Vagina (tissue), 2 donors: ENCODE data around the gene TIMM44. TPM values are rescaled to one million over a fixed set of nuclear protein-coding genes. Genes with fewer than 3 reads are reported as not detected.

Source experiments
- DNase-seq, 2 donors: peaks; one replicate each; pipeline ENCODE4 v3.0.0-alpha.2; 2017; ENCODE audit errors: extremely low spot score in 2 of 2
- H3K27ac ChIP-seq: fragments of 200-600 bp; sonication (generic); one replicate; pipeline ENCODE4 v1.5.1; 2019
- H3K27me3 ChIP-seq: fragments of 200-600 bp; sonication (generic); one replicate; pipeline ENCODE4 v1.5.1; 2019
- H3K36me3 ChIP-seq, 2 donors: fragments of 200-600 bp; sonication (generic); one replicate each; pipeline ENCODE4 v1.5.1; 2017 to 2019
- H3K4me1 ChIP-seq: fragments of 200-600 bp; sonication (generic); one replicate; pipeline ENCODE4 v1.5.1; 2019
- H3K4me3 ChIP-seq, 2 donors: fragments of 200-600 bp; sonication (generic); 1 replicate in 1 of 2; 2 replicates in 1 of 2; pipeline ENCODE4 v1.5.1; 2016 to 2019
- H3K9me3 ChIP-seq: fragments of 200-600 bp; sonication (generic); one replicate; pipeline ENCODE4 v1.5.1; 2019
- CTCF ChIP-seq, 3 experiments: fragments of 450-650 bp in 2 of 3; fragments of 200-600 bp in 1 of 3; sonication (generic) in 1 of 3; IDR thresholded peaks; one replicate each; pipeline ENCODE4 v1.5.1; 2017 to 2019; ENCODE audit warnings: antibody characterized with exemption in 3 of 3, mild to moderate bottlenecking in 2 of 3, moderate library complexity in 2 of 3
- POLR2A ChIP-seq, 2 donors: fragments of 450-650 bp; IDR thresholded peaks; one replicate each; pipeline ENCODE4 v1.6.1; 2017; ENCODE audit warnings: antibody characterized with exemption in 2 of 2, mild to moderate bottlenecking in 2 of 2, moderate library complexity in 2 of 2
- POLR2AphosphoS5 ChIP-seq, 2 donors: sonication (generic); formaldehyde crosslinking; IDR thresholded peaks; one replicate each; pipeline ENCODE4 v1.9.0; 2017; ENCODE audit warnings: antibody characterized with exemption in 2 of 2, mild to moderate bottlenecking in 2 of 2, low read depth in 1 of 2; ENCODE audit not compliant: insufficient read depth in 1 of 2
- intact Hi-C: fragments of 100-400 bp; cut with DNase I; formaldehyde crosslinking; loops from one replicate; pipeline ENCODE4 v1.15.1; 2023
- total RNA-seq: library from RNA; depleted of rRNA; stranded (reverse); fragments of >200 nt; gene quantifications from one replicate; pipeline ENCODE4 v1.2.3, GENCODE V29; 2016

Gene TIMM44
- total RNA-seq, 1 donor from 2014 or later, result 76.1 TPM

DNA sequence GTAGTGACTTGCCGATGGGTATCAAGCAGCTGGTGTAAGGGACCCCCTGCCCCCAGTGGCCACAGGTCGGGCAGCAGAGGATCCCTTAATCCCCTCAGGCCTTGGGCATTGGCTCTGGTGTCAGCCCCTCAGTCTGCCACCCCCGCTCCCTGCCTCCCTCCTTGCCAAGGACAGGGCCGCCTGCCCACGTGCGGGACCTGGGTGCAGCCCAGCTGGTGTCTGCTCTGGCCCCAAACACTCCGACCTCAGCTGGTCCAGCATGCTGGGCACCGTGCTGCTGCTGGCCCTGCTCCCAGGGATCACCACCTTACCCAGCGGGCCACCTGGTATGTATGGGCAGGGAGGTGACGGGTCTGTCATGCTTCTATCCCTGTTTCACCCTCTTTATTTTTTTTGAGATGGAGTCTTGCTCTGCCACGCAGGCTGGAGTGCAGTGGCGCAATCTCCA, 28.8 kb downstream of the TIMM44 start, which contains the start of gene TGFBR3L:
TSS of gene TGFBR3L (plus strand) at position 233 of the 448 bp plus-strand sequence.
- peaks cover 0 to 40% of the 10 kb centered on the region in 2 donors for H3K36me3 ChIP-seq
- no peaks in the 10 kb centered on the region for H3K27me3 ChIP-seq
- H3K9me3 ChIP-seq, result no peaks in the 10 kb centered on the region
- DNase-seq, result no peak
- H3K27ac ChIP-seq, result no peak within 1 kb of the TSS
- H3K4me1 ChIP-seq, result peaks cover 41% of the 10 kb centered on the region
- intact Hi-C loops, result loop anchor here (10.0 kb wide), 1 partner anchor 90 kb away; the partner anchor contains the start of gene ELAVL1
- TF ChIP-seq CTCF (IDR thresholded peaks at IDR 0.05) (no peak), POLR2AphosphoS5 (IDR thresholded peaks at IDR 0.05; ENCODE audit: insufficient read depth in 1 of 2, low read depth in 1 of 2) (no peak), POLR2A (IDR thresholded peaks at IDR 0.05) (no peak)
- no peak within 1 kb of the TSS for H3K4me3 ChIP-seq

DNA sequence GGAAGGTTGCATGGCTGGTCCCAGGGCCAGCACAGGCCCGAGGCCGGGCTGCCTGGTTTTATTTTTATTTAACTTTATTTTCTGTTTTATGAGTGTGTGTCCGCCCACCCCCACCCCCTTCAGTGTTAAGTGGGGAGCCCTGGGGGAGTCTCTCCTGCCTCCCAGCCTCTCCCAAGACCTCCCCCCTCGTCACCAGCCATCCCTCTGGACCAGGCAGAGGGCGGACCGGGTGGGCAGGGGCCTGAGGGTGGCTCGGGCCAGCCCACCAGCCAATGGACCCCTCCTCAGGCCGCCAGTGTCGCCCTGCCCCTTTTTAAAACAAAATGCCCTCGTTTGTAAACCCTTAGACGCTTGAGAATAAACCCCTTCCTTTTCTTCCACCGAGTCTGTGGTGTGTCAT, 29.4 kb downstream of the TIMM44 start:
- no peaks in the 10 kb centered on the region for H3K27me3 ChIP-seq
- H3K4me1 ChIP-seq, result peaks cover 36% of the 10 kb centered on the region
- intact Hi-C loops, result loop anchor here (10.0 kb wide), 1 partner anchor 91 kb away; the partner anchor contains the start of gene ELAVL1
- TF ChIP-seq POLR2A (IDR thresholded peaks at IDR 0.05) (no peak), CTCF (IDR thresholded peaks at IDR 0.05) (no peak), POLR2AphosphoS5 (IDR thresholded peaks at IDR 0.05; ENCODE audit: insufficient read depth in 1 of 2, low read depth in 1 of 2) (no peak)
- no peak overlapping the region for H3K4me3 ChIP-seq
- no peak overlapping the region for H3K27ac ChIP-seq
- no peak for DNase-seq
- H3K36me3 ChIP-seq, result peaks cover 0 to 41% of the 10 kb centered on the region in 2 donors
- no peaks in the 10 kb centered on the region for H3K9me3 ChIP-seq

DNA sequence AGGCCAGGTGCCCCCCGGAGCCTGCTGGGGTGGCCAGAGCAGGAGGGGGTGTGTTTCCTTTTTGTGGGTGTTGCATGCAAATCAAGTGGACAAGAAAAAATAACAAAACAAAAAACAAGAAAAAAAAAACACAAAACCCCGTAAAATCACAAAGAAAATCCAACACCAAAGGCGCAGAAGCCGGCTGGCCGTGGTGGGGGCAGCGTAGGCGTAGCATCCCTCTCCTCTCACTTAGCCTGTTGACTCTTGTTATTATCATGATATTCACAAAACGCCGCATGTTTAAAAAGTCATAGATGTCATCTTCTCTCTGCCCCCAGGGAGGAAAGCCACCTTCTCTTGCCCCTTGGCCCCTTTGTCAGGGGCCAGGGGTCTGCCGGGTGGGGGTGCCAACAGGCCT, 29.8 kb downstream of the TIMM44 start:
- no peak for DNase-seq
- Histone ChIP-seq H3K4me3 (no peak overlapping the region), H3K9me3 (no peaks in the 10 kb centered on the region), H3K27ac (no peak overlapping the region), H3K36me3 (peaks cover 0 to 41% of the 10 kb centered on the region in 2 donors), H3K4me1 (peaks cover 31% of the 10 kb centered on the region), H3K27me3 (no peaks in the 10 kb centered on the region)
- intact Hi-C loops, result loop anchor here (10.0 kb wide), 1 partner anchor 91 kb away; the partner anchor contains the start of gene ELAVL1
- TF ChIP-seq POLR2A (IDR thresholded peaks at IDR 0.05), result no peak
- TF ChIP-seq POLR2AphosphoS5 (IDR thresholded peaks at IDR 0.05; ENCODE audit: insufficient read depth in 1 of 2, low read depth in 1 of 2), result no peak
- no peak for TF ChIP-seq CTCF (IDR thresholded peaks at IDR 0.05)

GRCh38 chr19:7912697-7913564, 30.5 kb downstream of the TIMM44 start:
- TF ChIP-seq POLR2A (IDR thresholded peaks at IDR 0.05), result no peak
- TF ChIP-seq POLR2AphosphoS5 (IDR thresholded peaks at IDR 0.05; ENCODE audit: insufficient read depth in 1 of 2, low read depth in 1 of 2), result no peak
- no peak for TF ChIP-seq CTCF (IDR thresholded peaks at IDR 0.05)
- Histone ChIP-seq H3K27me3 (no peaks in the 10 kb centered on the region), H3K36me3 (peaks cover 0 to 41% of the 10 kb centered on the region in 2 donors), H3K27ac (no peak overlapping the region), H3K4me1 (peaks cover 30% of the 10 kb centered on the region), H3K4me3 (no peak overlapping the region), H3K9me3 (no peaks in the 10 kb centered on the region)
- no peak for DNase-seq
- intact Hi-C loops, result loop anchor here (10.0 kb wide), 1 partner anchor 92 kb away; the partner anchor contains the start of gene ELAVL1
